ENCODE data around the gene PRKG1. TPM values are rescaled to one million over a fixed set of nuclear protein-coding genes. Genes with fewer than 3 reads are reported as not detected.

PRKG1 gene
- total and polyA plus RNA-seq, 2 of the 8 experiments (the other 6 are each of a cell fraction or from before 2014, with no cell fraction given), result 4.2 to 15.2 TPM

GRCh38 chr10:51308116-51308515 is 233.8 kb downstream of the PRKG1 start:
- no peak overlapping the region for H2BK15ac ChIP-seq (ENCODE audit: low read length)
- H3K27me3 ChIP-seq (replicated peaks in 1 of 4; ENCODE audit: control insufficient read depth in 3 of 4, extremely low read depth in 1 of 4, insufficient read depth in 3 of 4, low read length in 3 of 4), result no peaks in the 10 kb centered on the region
- H3K4me2 ChIP-seq (ENCODE audit: insufficient read depth in 1 of 2, low read depth in 2 of 2, low read length in 2 of 2), result no peak overlapping the region
- DNase-seq (ENCODE audit: low read depth in 1 of 2, low spot score in 2 of 2) (no peak), FAIRE-seq (no peak)
- no peak overlapping the region for H2BK20ac ChIP-seq (ENCODE audit: low read length)
- no peak overlapping the region for H2AK5ac ChIP-seq (ENCODE audit: low read depth, low read length)
- no peak overlapping the region for H3K14ac ChIP-seq (ENCODE audit: insufficient read length)
- no peaks in the 10 kb centered on the region for H3K23me2 ChIP-seq (ENCODE audit: low read depth, low read length)
- no peak overlapping the region for H3K4ac ChIP-seq (replicated peaks; ENCODE audit: insufficient read length, low read depth, low read length)
- H3K4me3 ChIP-seq (ENCODE audit: extremely low read depth in 1 of 4, insufficient read depth in 2 of 4, low read depth in 3 of 4, low read length in 4 of 4), result no peak overlapping the region
- H3K23ac ChIP-seq (ENCODE audit: insufficient read length), result no peak overlapping the region
- no peaks in the 10 kb centered on the region for H3K9me3 ChIP-seq (ENCODE audit: insufficient read depth in 2 of 2, low read depth in 1 of 2, low read length in 1 of 2)
- H3K27ac ChIP-seq (ENCODE audit: low read depth, low read length), result no peak overlapping the region
- ChIA-PET CTCF (ENCODE audit: partially characterized antibody) (no interaction called here), POLR2A (ENCODE audit: partially characterized antibody) (no interaction called here)
- H4K91ac ChIP-seq (replicated peaks; ENCODE audit: insufficient read length, low read length), result no peak overlapping the region
- no peaks in the 10 kb centered on the region for H3K79me2 ChIP-seq (ENCODE audit: control insufficient read depth in 1 of 2, insufficient read depth in 2 of 2, low read length in 2 of 2)
- H3K9ac ChIP-seq (replicated peaks in 1 of 4; ENCODE audit: extremely low read depth in 1 of 4, low read depth in 3 of 4, low read length in 3 of 4), result no peak overlapping the region
- no peak for TF ChIP-seq SRF (IDR thresholded peaks at IDR 0.05; ENCODE audit: low read depth, low read length)
- TF ChIP-seq SP2 (IDR thresholded peaks at IDR 0.05; ENCODE audit: low read length), result no peak
- no peak for TF ChIP-seq NRF1 (IDR thresholded peaks at IDR 0.05; ENCODE audit: low read depth, low read length)
- TF ChIP-seq CREB1 (IDR thresholded peaks at IDR 0.05), result no peak
- TF ChIP-seq KDM1A (IDR thresholded peaks at IDR 0.05; ENCODE audit: borderline replicate concordance, low read length), result no peak
- no peak for TF ChIP-seq USF2 (IDR thresholded peaks at IDR 0.05; ENCODE audit: low read length)
- no peak for TF ChIP-seq RBBP5 (IDR thresholded peaks at IDR 0.05; ENCODE audit: borderline replicate concordance, low read depth, low read length)
- TF ChIP-seq ATF3 (IDR thresholded peaks at IDR 0.05; ENCODE audit: insufficient read depth, low read depth, low read length), result no peak
- TF ChIP-seq CBX5 (IDR thresholded peaks at IDR 0.05; ENCODE audit: low read depth, low read length), result no peak
- no peak for TF ChIP-seq HDAC2 (IDR thresholded peaks at IDR 0.05; ENCODE audit: borderline replicate concordance in 1 of 2, low read depth in 2 of 2, low read length in 2 of 2)
- H2AFZ ChIP-seq (ENCODE audit: low read length), result no peak overlapping the region
- H3K56ac ChIP-seq (replicated peaks; ENCODE audit: insufficient read length, low read depth, low read length), result no peak overlapping the region
- no peak overlapping the region for H2BK5ac ChIP-seq (ENCODE audit: low read depth, low read length)
- H4K5ac ChIP-seq (ENCODE audit: insufficient read length, low read depth, low read length), result no peak overlapping the region
- no peaks in the 10 kb centered on the region for H4K20me1 ChIP-seq (replicated peaks in 1 of 2; ENCODE audit: control insufficient read depth in 1 of 2, insufficient read depth in 2 of 2, low read length in 2 of 2)
- no peak overlapping the region for H4K8ac ChIP-seq (ENCODE audit: extremely low read depth, insufficient read depth, low read length)
- H3K4me1 ChIP-seq (replicated peaks in 1 of 4; ENCODE audit: control insufficient read depth in 3 of 4, insufficient read depth in 4 of 4, low read length in 3 of 4), result no peaks in the 10 kb centered on the region
- no peak overlapping the region for H2BK12ac ChIP-seq (ENCODE audit: low read depth, low read length)
- H3K18ac ChIP-seq (ENCODE audit: extremely low read depth, low read length), result no peak overlapping the region
- no peaks in the 10 kb centered on the region for H3K36me3 ChIP-seq (ENCODE audit: control insufficient read depth in 2 of 4, insufficient read depth in 4 of 4, low read length in 3 of 4)
- 93% methylated on average over 1 of the region's 1 CpG; no CpG with 5 or more reads in 1 of the 2 experiments for WGBS, 2 experiments (ENCODE audit: extremely low coverage in 1 of 2, insufficient coverage in 1 of 2, insufficient read length in 1 of 2, insufficient replicate concordance in 2 of 2, low coverage in 1 of 2, low lambda C conversion rate in 2 of 2, missing lambda C conversion rate in 1 of 2)
- no peak overlapping the region for H2BK120ac ChIP-seq (replicated peaks; ENCODE audit: low read depth, low read length)
- no peaks in the 10 kb centered on the region for H3K79me1 ChIP-seq (ENCODE audit: low read depth, low read length)

All from H1 (cell line).